Fibroblast of skin of left quadriceps (primary cell): Measurements from ENCODE around the gene HYKK.
"Not testable (repeated sequence)": the region's sequence is repeated elsewhere in the genome, so short reads cannot be mapped to it uniquely, and the experiment has no call there.

ENCODE experiments used
- DNase-seq, 2 experiments: peaks; one replicate each; pipeline ENCODE4 v3.0.0-alpha.2; 2013; ENCODE audit warnings: low read depth in 2 of 2

The HYKK gene

DNA sequence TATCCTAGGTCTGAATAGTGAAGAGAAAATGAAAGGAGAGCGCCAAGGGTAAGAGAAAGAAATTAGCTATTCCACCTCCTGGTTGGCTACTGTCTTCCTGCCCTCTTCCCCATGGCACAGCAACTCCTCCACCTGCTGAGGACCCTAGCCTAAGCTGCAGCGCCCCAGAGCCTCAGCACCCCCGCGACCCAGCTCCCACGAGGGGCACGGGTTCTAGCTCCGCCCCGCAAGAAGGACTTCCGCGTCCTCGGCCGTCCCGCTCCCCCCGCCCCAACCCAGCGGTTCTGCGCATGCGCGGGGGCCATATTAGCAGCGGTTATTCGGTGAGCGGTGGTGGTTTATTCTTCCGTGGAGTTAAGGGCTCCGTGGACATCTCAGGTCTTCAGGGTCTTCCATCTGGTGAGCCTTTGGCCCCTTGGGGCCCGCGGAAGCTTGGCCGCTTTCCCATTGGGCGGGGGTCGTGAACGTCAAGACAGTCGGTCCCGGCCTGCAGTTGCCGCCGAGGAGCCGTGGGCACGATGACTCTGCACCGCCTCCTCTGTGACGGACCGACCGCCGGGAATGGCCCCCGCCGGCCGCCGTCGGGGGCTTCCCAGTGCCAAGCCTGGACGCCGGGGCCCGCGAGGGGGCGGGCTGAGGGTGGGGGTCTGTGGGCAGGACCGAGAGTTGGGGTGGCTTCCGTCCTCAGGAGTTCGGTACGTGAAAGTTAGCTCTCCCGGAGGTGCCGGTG lies 32.9 kb downstream of the HYKK start, which contains the start of gene PSMA4:
Gene PSMA4 (plus strand): TSS at position 304 of the 730 bp plus-strand sequence. CDS start 1,484 bp downstream, outside the sequence.
- DNase-seq: peak; percentile 60 to 63

DNA sequence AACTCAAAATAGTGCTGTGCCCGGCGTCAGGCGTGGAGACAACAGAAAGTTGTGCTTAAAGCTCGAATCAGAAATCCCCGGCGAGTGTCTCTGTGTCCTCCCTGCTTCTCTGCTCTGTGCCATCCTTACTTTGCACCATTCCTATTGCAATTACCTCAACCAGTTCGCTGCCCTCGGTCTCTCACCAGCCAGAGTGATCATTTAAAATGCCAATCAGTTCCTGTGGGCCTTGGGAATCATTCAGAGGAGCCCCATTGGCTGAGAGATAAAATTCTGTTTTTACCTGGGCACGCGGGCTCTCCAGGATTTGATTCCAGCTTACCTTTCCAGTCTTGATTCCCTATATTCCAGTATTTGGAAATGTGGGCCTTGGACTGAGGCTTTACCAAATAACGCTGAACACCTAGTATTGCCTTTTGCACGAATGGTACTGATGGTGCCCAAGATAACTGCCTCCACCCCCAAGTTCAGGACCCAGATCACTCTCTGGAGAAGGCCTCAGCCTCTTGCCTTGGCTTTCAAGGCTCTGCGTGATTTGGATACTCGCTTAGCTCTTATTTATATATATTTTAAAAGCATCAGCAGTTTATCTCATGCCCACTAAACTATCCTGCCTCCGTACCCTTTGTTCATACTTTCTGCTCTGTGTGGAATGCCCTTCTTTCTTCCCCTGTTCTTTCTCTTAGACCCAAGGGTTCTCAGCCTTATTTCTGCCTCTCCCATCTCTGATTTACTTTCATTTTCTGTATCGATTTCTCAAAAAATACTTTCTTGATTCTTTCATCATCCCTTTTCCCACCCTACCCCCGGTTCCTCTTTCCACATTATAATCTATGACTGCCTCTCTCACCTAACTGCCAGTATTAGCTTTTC lies 33.7 kb downstream of the HYKK start:
- DNase-seq: no peak

DNA sequence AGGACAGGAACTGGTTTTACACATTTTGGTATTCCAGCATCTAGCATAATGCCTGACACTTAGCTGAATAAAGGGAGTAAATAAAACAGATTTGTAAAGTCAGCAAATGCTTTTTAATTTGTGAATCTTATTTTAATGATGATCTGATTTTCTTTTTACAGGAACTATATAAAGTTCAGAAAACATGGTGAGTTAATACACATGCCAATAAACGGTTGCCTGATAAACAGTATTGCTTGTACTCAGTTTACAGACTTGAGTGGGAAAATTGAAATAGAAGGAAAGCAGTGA lies 34.3 kb downstream of the HYKK start:
- no peak for DNase-seq

DNA sequence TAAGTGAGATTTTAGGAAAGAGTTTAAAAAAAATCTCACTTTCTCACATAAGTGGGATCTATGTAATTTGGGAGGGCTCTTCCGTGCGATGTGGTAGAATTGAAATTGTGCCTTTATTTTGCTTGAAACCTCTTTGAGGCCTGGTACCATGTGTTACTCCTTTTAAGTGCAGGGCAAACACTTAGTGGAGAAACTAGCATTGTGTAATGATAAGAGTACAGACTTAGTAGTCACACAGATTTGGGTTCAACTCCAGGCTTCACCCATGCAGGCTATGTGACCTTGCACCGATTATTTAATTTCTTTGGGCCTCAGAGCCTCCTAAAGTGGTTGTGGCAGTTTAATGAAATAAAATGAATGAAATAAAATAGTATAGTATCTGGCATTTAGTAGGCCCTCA lies 35.3 kb downstream of the HYKK start:
- no peak for DNase-seq

DNA sequence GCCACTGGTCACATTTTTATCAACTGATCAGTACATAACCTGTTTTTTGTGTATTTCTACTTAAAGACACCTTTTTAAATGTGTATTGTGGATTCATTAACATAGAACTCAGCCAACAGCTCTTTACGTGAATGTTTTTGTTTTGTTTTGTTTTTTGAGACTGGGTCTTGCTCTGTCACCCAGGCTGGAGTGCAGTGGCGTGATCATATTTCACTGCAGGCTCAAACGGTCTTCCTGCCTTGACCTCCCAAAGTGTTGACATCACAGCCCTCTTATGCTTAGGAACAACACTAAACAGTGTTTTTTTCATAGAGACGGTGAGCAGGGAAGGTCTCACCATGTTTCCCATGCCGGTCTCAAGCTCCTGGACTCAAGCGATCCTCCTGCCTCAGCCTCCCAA lies 42.8 kb downstream of the HYKK start:
- DNase-seq: no peak

DNA sequence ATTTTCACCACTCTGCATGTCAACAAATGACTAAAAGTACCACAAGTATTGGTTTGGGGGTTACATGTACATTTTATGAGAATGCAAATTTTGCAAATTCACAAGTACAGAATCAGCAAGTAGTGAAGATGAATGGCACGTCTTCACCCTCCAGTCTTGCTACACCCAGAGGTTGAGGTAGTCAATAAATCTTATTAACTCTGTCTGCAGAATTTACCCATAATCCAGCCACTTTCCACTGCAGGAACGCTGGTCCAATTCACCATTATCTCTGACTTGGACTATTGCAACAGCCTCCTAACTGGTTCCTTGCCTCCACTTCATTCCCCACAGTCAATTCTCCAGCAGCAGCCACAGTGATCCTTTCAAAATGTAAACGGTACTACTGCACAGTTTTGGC lies 43.4 kb downstream of the HYKK start:
- no peak for DNase-seq

DNA sequence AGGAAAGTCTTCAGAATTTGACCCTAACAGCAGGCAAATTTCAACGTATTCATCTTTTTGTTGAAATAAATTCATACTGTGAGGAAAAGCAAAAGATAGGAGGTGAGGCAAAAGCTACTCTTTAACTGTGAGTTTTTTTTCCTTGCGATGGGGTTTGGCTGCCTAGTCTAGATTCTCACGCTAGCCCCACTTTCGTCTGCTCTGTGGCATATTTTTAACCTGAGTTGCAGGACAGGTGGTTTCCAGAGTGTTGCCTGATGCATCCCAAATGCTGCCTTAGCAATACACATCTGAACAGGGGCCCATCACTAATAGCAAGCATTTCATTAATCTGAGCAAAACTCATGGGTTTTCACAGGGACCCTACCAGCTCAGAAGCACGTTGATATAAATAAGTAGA lies 44.5 kb downstream of the HYKK start:
- no peak for DNase-seq

DNA sequence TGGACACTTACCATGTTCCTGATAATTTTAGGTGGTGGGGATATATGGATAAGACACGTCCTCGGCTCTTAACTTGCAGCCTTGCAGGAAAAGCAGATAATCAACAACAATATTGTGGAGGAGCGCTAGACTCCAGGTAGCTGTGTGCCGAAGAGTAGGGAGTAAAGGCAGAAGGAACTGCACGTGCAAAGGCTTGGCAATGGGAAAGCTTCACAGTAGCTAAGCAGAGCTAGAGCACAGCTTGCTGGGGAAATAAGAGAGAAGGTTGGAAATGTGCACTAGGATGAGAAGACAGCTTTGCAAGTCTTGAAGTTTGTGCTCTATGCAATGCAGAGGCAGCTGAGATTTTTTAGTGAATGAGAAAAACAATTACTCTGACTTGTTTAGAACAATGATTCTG lies 45.2 kb downstream of the HYKK start:
- DNase-seq: no peak

DNA sequence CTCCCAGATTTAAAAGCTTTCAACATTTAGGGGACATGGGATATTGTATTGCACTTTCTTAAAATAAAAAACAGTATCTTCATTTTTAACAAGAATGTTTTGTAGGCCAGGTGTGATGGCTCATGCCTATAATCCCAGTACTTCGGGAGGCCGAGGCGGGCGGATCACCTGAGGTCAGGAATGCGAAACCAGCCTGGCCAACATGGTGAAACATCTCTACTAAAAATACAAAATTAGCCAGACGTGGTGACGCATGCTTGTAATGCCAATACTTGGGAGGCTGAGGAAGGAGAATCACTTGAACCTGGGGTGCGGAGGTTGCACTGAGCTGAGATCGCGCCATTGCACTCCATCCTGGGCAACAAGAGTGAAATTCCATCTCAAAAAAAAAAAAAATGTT lies 52.8 kb downstream of the HYKK start:
- not testable (repeated sequence) for DNase-seq

DNA sequence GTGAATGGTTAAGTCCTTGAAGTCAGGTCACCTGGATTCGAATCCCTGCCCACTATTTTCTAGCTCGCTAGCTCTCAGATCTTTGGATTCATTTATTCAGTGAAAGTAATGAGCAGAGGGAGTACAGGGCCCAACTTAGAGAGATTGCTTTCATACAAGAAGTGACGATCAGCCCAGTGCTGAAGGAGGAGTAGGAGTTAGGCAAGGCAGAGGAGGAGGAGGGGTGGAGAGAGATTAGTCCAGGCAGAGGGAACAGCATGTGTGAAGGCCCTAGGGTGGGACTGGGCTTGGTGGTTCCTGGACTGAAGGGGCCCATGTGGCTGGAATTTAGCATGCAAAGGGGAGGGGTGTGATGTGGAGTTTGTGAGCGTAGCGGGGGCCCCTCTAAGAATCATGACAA lies 54.1 kb downstream of the HYKK start:
- no peak for DNase-seq

DNA sequence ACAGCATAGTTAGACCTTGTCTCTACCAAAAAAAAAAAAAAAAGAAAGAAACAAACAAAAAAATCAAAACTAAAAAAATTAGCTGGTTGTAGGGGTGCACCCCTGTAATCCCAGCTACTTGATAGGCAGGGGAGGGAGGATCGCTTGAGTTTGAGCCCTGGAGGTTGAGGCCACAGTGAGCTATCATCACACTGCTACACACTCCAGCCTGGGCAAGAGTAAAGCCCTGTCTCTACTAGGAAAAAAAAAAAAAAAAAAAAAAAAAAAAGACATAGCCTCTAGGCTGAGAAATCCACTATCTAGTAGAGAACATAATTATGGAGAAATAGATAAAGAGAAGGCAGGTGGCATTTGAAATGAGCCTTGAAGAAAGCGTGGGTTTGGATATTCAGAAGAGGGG lies 55.7 kb downstream of the HYKK start:
- DNase-seq: no peak

DNA sequence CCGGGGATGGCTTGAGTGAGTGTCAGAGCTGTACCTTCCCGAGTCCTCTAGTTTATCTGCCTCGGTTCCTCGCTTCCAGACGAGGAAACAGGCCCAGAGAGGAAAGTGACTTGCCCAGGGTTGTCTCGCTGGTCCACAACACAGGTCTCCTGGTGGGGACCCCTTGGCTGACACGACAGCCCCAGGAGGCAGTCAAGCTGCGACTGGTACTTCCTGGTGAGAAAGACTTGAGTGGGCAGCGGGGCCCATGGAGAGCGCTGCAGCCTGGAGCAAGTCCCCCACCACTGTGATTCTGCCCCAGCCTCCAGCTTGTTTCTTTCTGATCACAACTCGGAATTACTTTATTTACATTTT lies 57.3 kb downstream of the HYKK start:
- no peak for DNase-seq

DNA sequence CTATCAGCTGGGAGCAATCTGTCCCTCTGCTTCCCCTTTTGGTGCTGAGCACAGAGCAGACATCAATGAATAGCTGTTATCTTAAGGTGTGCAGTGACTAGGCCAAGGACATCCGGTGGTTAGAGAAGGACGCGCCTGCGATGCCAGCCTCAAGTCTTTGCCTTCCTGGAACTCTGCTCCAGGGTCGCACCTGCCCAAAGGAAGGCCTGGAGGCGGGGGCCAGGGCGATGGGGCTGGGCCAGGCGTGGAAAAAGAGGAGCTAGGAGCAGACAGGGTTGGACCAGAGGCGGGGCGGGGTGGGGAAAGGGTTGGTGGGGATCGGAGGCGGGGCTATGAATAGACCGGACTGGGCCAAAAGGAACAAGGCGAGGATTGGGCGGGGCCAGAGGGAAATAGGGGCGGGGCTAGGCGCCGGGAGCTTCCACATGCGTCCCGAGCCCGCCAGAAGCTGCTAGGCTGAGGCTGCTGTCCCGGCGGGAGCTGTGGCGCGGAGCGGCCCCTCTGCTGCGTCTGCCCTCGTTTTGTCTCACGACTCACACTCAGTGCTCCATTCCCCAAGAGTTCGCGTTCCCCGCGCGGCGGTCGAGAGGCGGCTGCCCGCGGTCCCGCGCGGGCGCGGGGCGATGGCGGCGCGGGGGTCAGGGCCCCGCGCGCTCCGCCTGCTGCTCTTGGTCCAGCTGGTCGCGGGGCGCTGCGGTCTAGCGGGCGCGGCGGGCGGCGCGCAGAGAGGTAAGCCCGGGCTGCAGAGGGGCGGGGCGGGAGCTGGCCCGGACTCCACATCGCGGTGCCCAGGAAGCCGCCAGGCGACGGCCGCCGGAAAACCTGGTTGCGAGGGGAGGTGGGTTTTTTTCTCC lies 57.9 kb downstream of the HYKK start, which contains the start of gene CHRNA5:
Gene CHRNA5 (plus strand): TSS at position 424 of the 854 bp plus-strand sequence. CDS start 200 bp downstream, at position 624.
- DNase-seq: peak; percentile 42 to 44

DNA sequence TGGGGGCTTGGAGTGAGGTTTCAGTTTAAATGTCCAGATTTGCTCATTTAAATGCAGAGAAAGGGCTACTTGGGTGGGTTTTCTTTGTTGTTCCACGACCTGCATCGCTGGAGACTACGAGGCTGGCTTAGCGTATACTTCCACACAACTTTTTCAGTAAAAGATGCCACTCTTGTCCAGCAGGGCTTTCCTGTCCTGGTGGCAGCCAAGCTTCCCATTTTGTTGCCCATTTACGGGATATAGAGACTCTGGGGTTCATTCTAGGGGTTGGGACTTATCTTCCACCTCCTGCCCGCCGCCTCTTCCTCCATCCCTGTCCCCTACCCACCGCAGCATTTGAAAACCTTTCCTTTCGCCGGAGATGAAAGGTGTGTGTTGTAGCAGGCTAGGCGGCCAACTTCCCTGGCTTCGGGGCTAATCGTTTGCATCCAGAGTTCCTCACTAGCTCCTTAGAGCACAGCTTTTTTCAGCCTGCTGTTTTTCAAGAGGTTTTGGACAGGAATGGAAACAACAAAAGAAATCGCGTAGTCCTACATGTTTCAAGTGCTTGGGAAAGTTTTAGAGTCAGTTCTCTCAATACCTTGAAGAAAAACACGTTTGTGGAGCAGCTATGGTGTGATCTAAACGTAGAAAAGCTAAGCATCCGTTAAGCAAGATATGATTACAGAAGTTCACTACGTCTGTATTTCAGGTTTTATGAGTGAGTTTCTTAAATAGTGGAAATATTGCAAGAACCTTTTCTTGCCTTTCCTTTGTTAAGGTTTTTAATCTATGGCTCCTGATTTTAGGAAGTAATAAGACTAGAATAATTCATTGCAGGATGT lies 58.8 kb downstream of the HYKK start:
- DNase-seq: no peak

DNA sequence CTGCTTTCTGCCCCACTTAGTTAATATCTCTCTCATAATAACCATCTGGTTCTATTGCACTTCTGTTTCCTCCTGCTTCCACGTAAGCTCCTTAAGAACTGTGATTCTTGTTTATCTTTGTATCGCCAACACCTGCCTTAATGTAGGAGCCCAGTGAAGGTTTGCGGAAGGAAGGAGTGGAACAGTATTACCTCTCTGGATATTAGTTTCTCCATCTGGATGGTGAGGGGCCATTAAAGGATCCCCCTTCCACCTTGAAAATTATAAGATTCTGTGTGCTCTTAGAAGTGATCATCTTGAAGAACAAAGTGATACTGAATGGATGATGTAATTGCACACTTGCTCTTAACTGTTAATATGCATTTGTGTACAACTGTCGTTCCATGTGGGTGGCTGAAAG lies 60.2 kb downstream of the HYKK start:
- DNase-seq: no peak

DNA sequence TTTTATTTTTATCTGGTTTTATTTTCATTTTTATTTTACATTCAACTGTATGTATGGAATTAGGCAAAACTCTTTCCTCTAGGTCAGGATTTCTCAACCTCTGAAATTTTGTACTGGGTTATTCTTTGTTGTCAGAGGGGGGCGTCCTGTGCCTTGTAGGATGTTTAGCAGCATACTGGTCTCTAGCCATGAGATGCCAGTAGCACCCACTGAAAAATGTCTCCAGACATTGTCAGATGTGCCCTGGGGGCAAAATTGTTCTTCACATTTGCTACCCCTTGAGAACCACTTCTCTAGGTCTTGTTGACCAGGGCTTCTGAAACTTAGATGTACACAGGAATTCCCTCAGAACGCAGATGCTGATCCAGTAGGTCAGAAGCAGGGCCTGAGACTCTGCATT lies 63.3 kb downstream of the HYKK start:
- DNase-seq: no peak

DNA sequence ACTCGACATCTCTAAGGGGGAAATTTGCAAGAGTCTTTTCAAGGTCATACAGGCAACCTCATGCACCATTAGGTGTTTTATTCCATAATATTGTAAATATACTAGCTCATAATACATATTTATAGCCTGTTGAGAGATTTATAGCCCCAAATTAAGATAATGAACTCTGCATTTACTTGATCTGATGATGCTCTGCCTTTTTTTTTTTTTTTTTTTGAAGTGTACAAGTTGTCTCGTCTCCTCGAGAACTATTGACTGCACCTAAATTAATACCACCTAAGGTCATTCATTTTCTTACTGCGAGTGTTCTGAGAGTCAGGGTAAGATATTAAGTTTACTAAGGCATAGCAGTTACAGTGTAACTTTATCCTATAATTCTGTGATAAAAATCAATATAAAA lies 64.0 kb downstream of the HYKK start:
- no peak for DNase-seq

DNA sequence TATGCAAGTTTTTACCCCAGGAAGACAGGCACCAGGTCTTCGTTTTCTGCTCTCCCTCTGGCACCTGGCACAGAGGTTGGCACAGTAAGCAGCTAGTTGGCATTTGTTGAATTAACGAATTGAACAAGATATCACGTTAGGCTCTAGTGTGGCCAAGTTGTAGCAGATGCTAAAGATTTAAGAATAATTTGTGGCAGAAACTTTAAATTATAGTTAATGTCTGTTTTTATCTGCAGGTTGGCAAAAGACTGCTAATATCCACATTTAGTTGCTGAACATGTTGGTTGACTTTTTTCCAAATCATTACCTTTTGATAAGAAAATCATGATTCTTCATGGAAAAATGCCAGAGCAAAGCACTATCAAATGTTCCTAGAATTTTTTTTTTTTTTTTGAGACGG lies 66.0 kb downstream of the HYKK start:
- no peak for DNase-seq

DNA sequence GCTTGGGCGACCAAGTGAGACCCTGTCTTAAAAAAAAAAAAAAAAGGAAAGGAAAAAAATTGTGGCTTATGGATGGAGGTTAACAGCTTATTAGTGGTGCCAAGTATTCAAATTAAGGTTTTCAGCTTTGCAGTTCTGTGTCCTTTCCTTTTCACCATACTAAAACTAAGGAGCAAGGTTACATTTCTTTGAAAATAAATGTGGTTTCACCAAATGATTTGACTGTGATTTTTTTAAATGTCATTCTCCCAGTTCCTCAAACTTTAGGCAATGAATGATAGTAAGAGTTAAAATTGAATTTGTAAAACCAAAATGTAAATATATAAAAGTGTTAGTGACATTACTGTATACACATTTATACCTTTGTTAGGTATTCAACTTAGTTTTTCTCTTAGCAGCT lies 67.6 kb downstream of the HYKK start:
- no peak for DNase-seq
